NT2/D1 (cell line): ENCODE results near the gene NOL4L.

Experiments used
- SUZ12 ChIP-seq: IDR thresholded peaks from 2 replicates; pipeline ENCODE4 v1.6.1; 2011; ENCODE audit not compliant: insufficient read length, insufficient read depth; ENCODE audit errors: extremely low read depth
- YY1 ChIP-seq: IDR thresholded peaks from 2 replicates; pipeline ENCODE4 v1.6.1; 2011; ENCODE audit not compliant: insufficient read length, insufficient read depth

- TF ChIP-seq SUZ12: no peak
- TF ChIP-seq YY1: no peak
Measured at GRCh38 chr20:32513031-32513866, 71.9 kb downstream of the NOL4L start.
